Suprapubic skin (tissue), 4 donors: ENCODE data around the gene LRP1B.

Experiments used
- CTCF ChIP-seq, 2 donors: fragments of 200-600 bp in 1 of 2; fragments of 450-650 bp in 1 of 2; sonication (generic) in 1 of 2; IDR thresholded peaks; one replicate each; pipeline ENCODE4 v1.5.1; 2016 to 2019; ENCODE audit warnings: antibody characterized with exemption in 2 of 2, mild to moderate bottlenecking in 1 of 2, moderate library complexity in 1 of 2
- POLR2A ChIP-seq, 2 donors: fragments of 450-650 bp; IDR thresholded peaks; one replicate each; pipeline ENCODE4 v1.6.1; 2017; ENCODE audit warnings: antibody characterized with exemption in 2 of 2, mild to moderate bottlenecking in 2 of 2, moderate library complexity in 2 of 2
- POLR2AphosphoS5 ChIP-seq, 3 donors: sonication (generic); formaldehyde crosslinking; IDR thresholded peaks; one replicate each; pipeline ENCODE4 v1.6.1; 2017; ENCODE audit warnings: antibody characterized with exemption in 3 of 3

- TF ChIP-seq CTCF (IDR thresholded peaks at IDR 0.05) (no peak), POLR2A (IDR thresholded peaks at IDR 0.05) (no peak), POLR2AphosphoS5 (IDR thresholded peaks at IDR 0.05) (no peak)
Measured at GRCh38 chr2:140422759-140423158, 1708.1 kb downstream of the LRP1B start.
